AG09309 (cell line): ENCODE measurements around the gene SNX2.

ENCODE experiments used
- DNase-seq: peaks from one replicate; pipeline ENCODE4 v3.0.0-alpha.2; 2010; ENCODE audit warnings: low read depth
- H3K4me3 ChIP-seq: 2 replicates; pipeline ENCODE4 v1.5.1; 2011; ENCODE audit warnings: mild to moderate bottlenecking, low read depth, low read length, moderate library complexity; ENCODE audit not compliant: control insufficient read depth
- TF ChIP-seq, protein P1 (sequence below): IDR thresholded peaks from 2 replicates; pipeline ENCODE4 v1.5.1; 2011; ENCODE audit warnings: mild to moderate bottlenecking, low read depth, low read length, inconsistent platforms; ENCODE audit not compliant: insufficient read depth, control insufficient read depth; ENCODE audit errors: missing control alignments

SNX2 gene

DNA sequence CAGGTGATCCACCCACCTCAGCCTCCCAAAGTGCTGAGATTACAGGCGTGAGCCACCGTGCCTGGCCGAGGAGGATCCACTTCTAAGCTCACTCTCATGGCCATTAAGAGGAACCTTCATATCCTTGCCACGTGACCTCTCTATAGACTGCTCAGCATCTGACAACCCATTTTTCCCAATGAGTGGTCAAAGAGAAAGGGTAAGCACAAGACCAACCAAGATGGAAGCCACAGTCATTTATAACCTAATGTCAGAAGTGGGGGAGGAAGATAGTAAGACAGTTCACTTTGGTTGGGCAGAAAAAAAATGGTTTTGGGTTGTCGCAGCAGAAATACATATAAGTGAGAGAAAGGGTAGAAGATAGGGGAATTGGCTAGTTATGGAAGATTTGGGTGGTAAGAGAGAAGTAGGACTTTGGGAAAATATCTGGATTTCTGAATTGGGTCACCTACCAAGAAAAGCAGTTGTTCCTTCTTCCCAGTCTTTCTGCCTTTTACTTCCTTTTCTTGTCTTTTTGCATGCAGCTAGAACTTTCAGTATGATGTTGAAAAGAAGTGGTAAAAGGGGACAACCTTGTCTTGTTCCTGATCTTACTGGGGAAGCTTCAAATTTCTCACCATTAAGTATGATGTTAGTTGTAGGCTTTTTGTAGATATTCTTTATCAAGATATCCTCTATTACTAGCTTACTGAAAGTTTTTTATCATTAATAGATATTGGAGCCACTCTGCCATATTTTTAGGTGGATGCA, 15.6 kb downstream of the SNX2 start:
- no peak overlapping the region for H3K4me3 ChIP-seq
- TF ChIP-seq, protein P1, sequence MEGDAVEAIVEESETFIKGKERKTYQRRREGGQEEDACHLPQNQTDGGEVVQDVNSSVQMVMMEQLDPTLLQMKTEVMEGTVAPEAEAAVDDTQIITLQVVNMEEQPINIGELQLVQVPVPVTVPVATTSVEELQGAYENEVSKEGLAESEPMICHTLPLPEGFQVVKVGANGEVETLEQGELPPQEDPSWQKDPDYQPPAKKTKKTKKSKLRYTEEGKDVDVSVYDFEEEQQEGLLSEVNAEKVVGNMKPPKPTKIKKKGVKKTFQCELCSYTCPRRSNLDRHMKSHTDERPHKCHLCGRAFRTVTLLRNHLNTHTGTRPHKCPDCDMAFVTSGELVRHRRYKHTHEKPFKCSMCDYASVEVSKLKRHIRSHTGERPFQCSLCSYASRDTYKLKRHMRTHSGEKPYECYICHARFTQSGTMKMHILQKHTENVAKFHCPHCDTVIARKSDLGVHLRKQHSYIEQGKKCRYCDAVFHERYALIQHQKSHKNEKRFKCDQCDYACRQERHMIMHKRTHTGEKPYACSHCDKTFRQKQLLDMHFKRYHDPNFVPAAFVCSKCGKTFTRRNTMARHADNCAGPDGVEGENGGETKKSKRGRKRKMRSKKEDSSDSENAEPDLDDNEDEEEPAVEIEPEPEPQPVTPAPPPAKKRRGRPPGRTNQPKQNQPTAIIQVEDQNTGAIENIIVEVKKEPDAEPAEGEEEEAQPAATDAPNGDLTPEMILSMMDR, result no peak
- DNase-seq, result no peak

DNA sequence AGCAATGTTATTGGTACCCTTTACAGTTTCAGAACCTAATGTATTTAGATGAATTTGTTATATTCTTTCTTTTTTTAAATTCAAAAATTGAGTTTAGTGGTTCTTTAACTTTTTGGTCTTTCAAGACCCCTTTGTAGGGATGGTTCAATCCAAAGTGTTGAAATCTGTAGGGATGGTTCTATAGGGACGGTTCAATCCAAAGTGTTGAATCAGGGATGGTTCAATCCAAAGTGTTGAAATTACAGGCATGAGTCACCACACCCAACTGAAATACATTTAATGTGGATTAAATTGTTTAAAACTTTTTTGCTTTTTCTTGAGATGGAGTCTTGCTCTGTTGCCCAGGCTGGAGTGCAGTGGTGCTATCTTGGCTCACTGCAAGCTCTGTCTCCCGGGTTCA, 30.6 kb downstream of the SNX2 start:
- H3K4me3 ChIP-seq, result no peak overlapping the region
- TF ChIP-seq, protein P1, result no peak
- DNase-seq, result peak; percentile 21

DNA sequence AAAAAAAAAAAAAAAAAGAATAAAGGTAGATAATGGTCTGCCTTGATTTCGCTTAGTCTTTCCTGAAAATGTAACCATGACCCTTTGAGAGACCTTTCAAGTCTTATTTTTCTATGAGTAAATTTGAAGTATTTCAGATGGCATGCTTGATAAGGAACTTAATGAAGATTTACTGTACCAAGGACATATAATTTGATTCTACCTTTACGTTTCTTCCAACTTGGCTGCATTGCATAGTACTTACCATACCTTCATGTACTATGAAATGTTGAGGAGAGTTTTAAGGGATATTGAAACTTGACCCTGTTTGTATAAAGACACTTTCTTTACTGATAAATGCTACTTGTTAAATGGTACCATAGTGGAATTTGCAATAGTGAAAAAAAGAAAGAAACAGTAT, 35.5 kb downstream of the SNX2 start:
- no peak overlapping the region for H3K4me3 ChIP-seq
- DNase-seq, result no peak
- TF ChIP-seq, protein P1, result no peak

DNA sequence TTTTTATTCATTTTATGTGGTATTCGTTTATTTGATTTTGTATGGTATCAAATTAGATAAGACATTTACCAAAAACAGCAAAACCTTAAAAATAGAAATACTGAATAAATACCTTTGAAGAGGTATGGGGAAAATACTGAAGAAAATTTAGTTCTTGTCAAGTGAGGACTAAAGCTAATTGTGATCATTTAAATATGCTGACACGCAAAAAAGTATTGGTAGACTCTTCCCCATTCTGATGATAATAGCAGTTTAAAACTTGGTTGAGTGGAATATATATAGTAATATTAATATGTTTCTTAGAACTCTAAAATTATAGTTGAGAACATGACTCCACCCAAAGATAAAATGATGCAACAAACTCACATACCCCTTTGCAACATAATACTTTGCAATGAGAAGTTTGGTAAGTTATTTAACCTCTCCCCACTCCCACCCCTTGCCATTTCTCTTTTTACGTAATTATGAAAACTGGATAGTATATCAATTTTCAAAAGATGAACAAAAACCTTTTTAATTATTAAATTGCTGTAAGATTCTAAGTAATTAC, 40.4 kb downstream of the SNX2 start:
- TF ChIP-seq, protein P1, result no peak
- H3K4me3 ChIP-seq, result no peak overlapping the region
- DNase-seq, result no peak

DNA sequence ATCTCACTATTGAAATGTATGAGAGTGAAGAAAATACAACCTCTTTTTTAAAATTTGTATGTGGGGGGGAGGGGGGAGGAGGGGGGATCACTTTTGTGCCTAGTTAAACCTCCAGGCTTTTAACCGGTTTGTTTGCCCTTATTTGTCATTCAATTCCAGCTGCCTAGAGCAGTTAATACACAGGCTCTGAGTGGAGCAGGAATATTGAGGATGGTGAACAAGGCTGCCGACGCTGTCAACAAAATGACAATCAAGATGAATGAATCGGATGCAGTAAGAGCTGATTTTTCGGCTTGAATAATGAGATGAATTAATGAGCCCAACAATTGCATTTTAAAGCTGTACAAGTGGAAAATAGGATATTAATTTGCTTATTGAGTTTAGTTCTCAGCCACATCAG, 41.9 kb downstream of the SNX2 start:
- H3K4me3 ChIP-seq, result no peak overlapping the region
- TF ChIP-seq, protein P1, result no peak
- DNase-seq, result no peak

DNA sequence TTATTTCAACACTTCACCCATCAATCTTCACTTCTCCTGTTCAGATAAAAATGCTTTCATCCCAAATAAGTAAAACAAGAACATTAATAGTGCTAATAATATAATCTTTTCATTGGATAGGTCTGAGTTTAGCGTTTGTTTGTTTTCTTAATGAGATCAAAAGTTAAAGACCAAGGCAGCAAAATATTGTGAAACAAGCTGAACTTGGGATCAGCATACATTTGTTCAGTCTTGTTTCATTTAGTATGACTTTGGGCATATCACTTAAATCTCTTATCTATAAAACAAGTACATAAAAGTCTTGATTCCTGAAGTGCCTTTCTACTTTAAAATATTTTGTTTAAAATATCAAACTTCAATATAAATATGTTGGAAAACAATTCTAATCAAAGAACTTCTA, 57.1 kb downstream of the SNX2 start:
- H3K4me3 ChIP-seq, result no peak overlapping the region
- DNase-seq, result no peak
- TF ChIP-seq, protein P1, result no peak
